Activated B cell treated with CpG ODN at 0.5 μM for 24 hours (primary cell): ENCODE data around the gene PIK3C2G. TPM values are rescaled to one million over a fixed set of nuclear protein-coding genes. Genes with fewer than 3 reads are reported as not detected.

ENCODE experiments used
- ATAC-seq: fragments of 200-7000 bp; cut with Tn5 transposase; one replicate; pipeline ENCODE4 v1.10.0; 2021; ENCODE audit warnings: low read depth, mild to moderate bottlenecking, moderate library complexity
- CTCF ChIA-PET: fragments of 350-600 bp; sonication (Branson Sonifier 250); formaldehyde crosslinking; loops from one replicate; lab custom pipeline; 2021; ENCODE audit warnings: antibody characterized with exemption; lab: Charles Lee
- POLR2A ChIA-PET: fragments of 350-600 bp; sonication (Branson Sonifier 250); formaldehyde crosslinking; loops from one replicate; lab custom pipeline; 2021; ENCODE audit warnings: antibody characterized with exemption; lab: Charles Lee
- DNase-seq: peaks from one replicate; pipeline ENCODE4 v3.0.0; 2022
- H3K27ac Mint-ChIP-seq: one replicate; pipeline ENCODE4 v1.8.0; 2020; ENCODE audit warnings: mixed read lengths
- H3K27me3 Mint-ChIP-seq: one replicate; pipeline ENCODE4 v1.8.0; 2021; ENCODE audit warnings: mixed read lengths
- H3K36me3 Mint-ChIP-seq: one replicate; pipeline ENCODE4 v1.8.0; 2021; ENCODE audit warnings: low read depth, mixed read lengths
- H3K4me1 Mint-ChIP-seq: one replicate; pipeline ENCODE4 v1.8.0; 2021; ENCODE audit warnings: mixed read lengths
- H3K4me3 Mint-ChIP-seq: one replicate; pipeline ENCODE4 v1.8.0; 2020; ENCODE audit warnings: mild to moderate bottlenecking, mixed read lengths
- H3K9me3 Mint-ChIP-seq: one replicate; pipeline ENCODE4 v1.8.0; 2020; ENCODE audit warnings: mixed read lengths
- CTCF ChIP-seq: fragments of 200-600 bp; IDR thresholded peaks from one replicate; pipeline ENCODE4 v1.8.0; 2022; ENCODE audit warnings: antibody characterized with exemption, mild to moderate bottlenecking
- intact Hi-C: fragments of 100-400 bp; cut with micrococcal nuclease; formaldehyde crosslinking; loops from one replicate; pipeline ENCODE4 v1.15.1; 2024
- total RNA-seq: library from RNA; stranded (reverse); gene quantifications from 2 replicates; pipeline ENCODE4 v1.2.3, GENCODE V29; 2022

The PIK3C2G gene
- total RNA-seq, 1 donor from 2014 or later: not detected

GRCh38 chr12:18389820-18390219 is 128.5 kb downstream of the PIK3C2G start:
- no peaks in the 10 kb centered on the region for H3K36me3 Mint-ChIP-seq
- no peaks in the 10 kb centered on the region for H3K4me1 Mint-ChIP-seq
- ATAC-seq (no peak), DNase-seq (no peak)
- intact Hi-C loops: no loop called here
- no peak for TF ChIP-seq CTCF
- H3K27me3 Mint-ChIP-seq: no peaks in the 10 kb centered on the region
- ChIA-PET CTCF (no interaction called here), POLR2A (no interaction called here)
- H3K27ac Mint-ChIP-seq: no peak overlapping the region
- H3K4me3 Mint-ChIP-seq: no peak overlapping the region
- peaks cover 14% of the 10 kb centered on the region for H3K9me3 Mint-ChIP-seq

- no peak for TF ChIP-seq CTCF
Observed at GRCh38 chr12:18391151-18391550, 129.8 kb downstream of the PIK3C2G start.

GRCh38 chr12:18394742-18395141 is 133.4 kb downstream of the PIK3C2G start:
- ChIA-PET POLR2A (no interaction called here), CTCF (no interaction called here)
- no peaks in the 10 kb centered on the region for H3K36me3 Mint-ChIP-seq
- no peak overlapping the region for H3K27ac Mint-ChIP-seq
- intact Hi-C loops: no loop called here
- TF ChIP-seq CTCF: no peak
- no peak for DNase-seq
- no peak for ATAC-seq
- peaks cover 11% of the 10 kb centered on the region for H3K9me3 Mint-ChIP-seq
- no peaks in the 10 kb centered on the region for H3K4me1 Mint-ChIP-seq
- no peaks in the 10 kb centered on the region for H3K27me3 Mint-ChIP-seq
- no peak overlapping the region for H3K4me3 Mint-ChIP-seq

More at GRCh38 chr12:18391151-18391550, 129.8 kb downstream of the PIK3C2G start:
- no peaks in the 10 kb centered on the region for H3K36me3 Mint-ChIP-seq
- POLR2A ChIA-PET: no interaction called here
- peaks cover 11% of the 10 kb centered on the region for H3K9me3 Mint-ChIP-seq
- no peak for ATAC-seq
- H3K4me1 Mint-ChIP-seq: no peaks in the 10 kb centered on the region
- no peak overlapping the region for H3K27ac Mint-ChIP-seq
- CTCF ChIA-PET: no interaction called here
- H3K27me3 Mint-ChIP-seq: no peaks in the 10 kb centered on the region
- no peak for DNase-seq
- intact Hi-C loops: no loop called here
- no peak overlapping the region for H3K4me3 Mint-ChIP-seq

GRCh38 chr12:18400186-18400585 is 138.9 kb downstream of the PIK3C2G start:
- no peaks in the 10 kb centered on the region for H3K36me3 Mint-ChIP-seq

GRCh38 chr12:18402872-18403611 is 141.7 kb downstream of the PIK3C2G start:
- H3K4me1 Mint-ChIP-seq: no peaks in the 10 kb centered on the region
- no peak for ATAC-seq
- no peak for TF ChIP-seq CTCF
- CTCF ChIA-PET: no interaction called here
- no peak overlapping the region for H3K4me3 Mint-ChIP-seq
- no peak overlapping the region for H3K27ac Mint-ChIP-seq
- H3K27me3 Mint-ChIP-seq: no peaks in the 10 kb centered on the region
- H3K9me3 Mint-ChIP-seq: peaks cover 8% of the 10 kb centered on the region
- POLR2A ChIA-PET: no interaction called here
- intact Hi-C loops: no loop called here
- H3K36me3 Mint-ChIP-seq: no peaks in the 10 kb centered on the region
- no peak for DNase-seq

More at GRCh38 chr12:18400186-18400585, 138.9 kb downstream of the PIK3C2G start:
- Mint-ChIP-seq H3K4me3 (no peak overlapping the region), H3K9me3 (peaks cover 11% of the 10 kb centered on the region), H3K4me1 (no peaks in the 10 kb centered on the region), H3K27me3 (no peaks in the 10 kb centered on the region), H3K27ac (no peak overlapping the region)
- no peak for TF ChIP-seq CTCF
- ATAC-seq: no peak
- ChIA-PET POLR2A (no interaction called here), CTCF (no interaction called here)
- DNase-seq: no peak
- intact Hi-C loops: no loop called here
